Ammon's horn (tissue), 1 donor: ENCODE measurements around the gene PDE8B.

Experiments used
- DNase-seq: peaks from one replicate; pipeline ENCODE4 v3.0.0-alpha.2; 2016; ENCODE audit warnings: low spot score

The PDE8B gene

GRCh38 chr5:77400645-77401044 is 190.2 kb downstream of the PDE8B start:
- no peak for DNase-seq

GRCh38 chr5:77402796-77403195 is 192.3 kb downstream of the PDE8B start:
- peak; percentile 27 for DNase-seq

GRCh38 chr5:77407152-77407551 is 196.7 kb downstream of the PDE8B start:
- no peak for DNase-seq

- DNase-seq, result no peak
Observed at GRCh38 chr5:77409870-77410621, 199.6 kb downstream of the PDE8B start.

- DNase-seq, result no peak
Observed at GRCh38 chr5:77413049-77413448, 202.6 kb downstream of the PDE8B start.

- no peak for DNase-seq
Observed at GRCh38 chr5:77418162-77418561, 207.7 kb downstream of the PDE8B start.

GRCh38 chr5:77418601-77419581 is 208.4 kb downstream of the PDE8B start:
- DNase-seq, result no peak

GRCh38 chr5:77419644-77420582 is 209.4 kb downstream of the PDE8B start:
- DNase-seq, result no peak

- DNase-seq, result no peak
Observed at GRCh38 chr5:77420940-77421339, 210.5 kb downstream of the PDE8B start.

GRCh38 chr5:77423022-77423750 is 212.7 kb downstream of the PDE8B start:
- DNase-seq, result no peak

GRCh38 chr5:77424921-77425320 is 214.4 kb downstream of the PDE8B start:
- DNase-seq, result no peak

GRCh38 chr5:77425420-77425819 is 214.9 kb downstream of the PDE8B start:
- no peak for DNase-seq

- DNase-seq, result no peak
Observed at GRCh38 chr5:77425998-77426659, 215.6 kb downstream of the PDE8B start.

- DNase-seq, result no peak
Observed at GRCh38 chr5:77426670-77427069, 216.2 kb downstream of the PDE8B start.

GRCh38 chr5:77427998-77428397 is 217.5 kb downstream of the PDE8B start:
- DNase-seq, result no peak

- DNase-seq, result no peak
Observed at GRCh38 chr5:77428526-77428925, 218.0 kb downstream of the PDE8B start.

- no peak for DNase-seq
Observed at GRCh38 chr5:77430726-77431125, 220.2 kb downstream of the PDE8B start.

- DNase-seq, result no peak
Observed at GRCh38 chr5:77431286-77431685, 220.8 kb downstream of the PDE8B start.

GRCh38 chr5:77431719-77432118 is 221.2 kb downstream of the PDE8B start:
- DNase-seq, result no peak

GRCh38 chr5:77437194-77437593 is 226.7 kb downstream of the PDE8B start:
- peak; percentile 76 for DNase-seq

GRCh38 chr5:77438071-77438470 is 227.6 kb downstream of the PDE8B start:
- DNase-seq, result no peak
